Nucleus accumbens (tissue), 56 donors: ENCODE results near the gene ANKIB1.

Experiments used
- DNase-seq, 56 donors: peaks; one replicate each; lab custom pipeline; 2025; lab: John Stamatoyannopoulos, UW

Gene ANKIB1

GRCh38 chr7:92259610-92260247, 14.0 kb downstream of the ANKIB1 start:
- DNase-seq: no peak

DNA sequence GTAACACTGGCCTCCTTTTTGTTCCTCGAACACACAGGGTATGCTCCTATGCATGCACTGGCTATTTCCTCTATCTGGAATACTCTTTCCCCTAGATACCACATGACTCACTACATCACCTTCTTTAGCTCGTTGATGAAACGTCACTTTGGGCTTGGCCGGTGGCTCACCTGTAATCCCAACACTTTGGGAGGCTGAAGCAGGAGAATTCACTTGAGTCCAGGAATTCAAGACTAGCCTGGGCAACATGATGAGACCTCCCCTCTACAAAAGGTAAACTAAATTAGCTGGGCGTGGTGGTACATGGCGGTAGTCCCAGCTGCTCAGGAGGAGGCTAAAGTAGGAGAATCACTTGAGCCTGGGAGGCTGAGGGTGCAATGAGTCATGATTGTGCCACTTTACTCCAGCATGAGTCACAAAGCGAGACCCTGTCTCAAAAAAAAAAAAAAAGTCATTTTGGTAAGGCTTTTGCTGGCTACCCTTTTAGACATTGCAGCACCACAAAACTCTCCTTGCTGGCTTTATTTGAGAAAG, 14.5 kb downstream of the ANKIB1 start:
- no peak for DNase-seq

DNA sequence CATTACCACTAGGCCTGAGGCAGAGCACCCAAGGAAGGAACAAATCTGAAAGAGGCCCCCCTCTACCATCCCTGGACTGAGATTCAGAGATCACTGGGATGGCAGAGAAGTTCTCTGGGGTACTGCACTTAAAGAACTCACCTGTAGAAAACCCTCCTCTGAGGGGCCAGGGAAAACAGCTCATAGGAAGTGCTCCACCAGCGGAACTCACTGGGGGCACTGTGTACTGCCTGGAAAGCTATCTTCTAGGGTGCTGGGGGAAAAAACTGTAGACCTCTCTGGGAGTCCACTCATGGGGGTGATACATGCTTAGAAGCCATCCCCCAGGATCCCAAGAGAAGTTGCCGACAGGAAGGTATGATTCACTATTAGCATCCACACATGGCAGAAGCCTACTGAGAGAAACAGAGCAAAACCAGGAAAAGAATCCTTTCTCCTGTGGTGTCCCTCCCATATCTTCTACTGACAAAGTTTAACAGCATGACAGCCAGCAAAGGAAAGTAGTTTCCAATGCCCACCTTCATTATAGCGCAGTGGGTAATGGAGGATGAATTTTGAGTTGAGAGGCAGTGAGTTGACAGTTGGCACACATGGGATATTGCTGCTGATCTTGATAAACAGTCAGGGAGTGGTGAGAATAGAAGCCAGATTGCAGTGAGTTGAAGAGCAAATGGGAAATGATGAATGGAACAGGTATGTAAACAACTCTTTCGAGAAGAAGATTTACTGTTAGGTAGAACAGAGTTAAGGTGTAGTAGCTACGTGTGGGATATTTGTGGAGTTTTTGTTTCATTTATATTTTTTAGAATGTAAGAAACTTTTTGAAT, 20.9 kb downstream of the ANKIB1 start:
- no peak for DNase-seq

DNA sequence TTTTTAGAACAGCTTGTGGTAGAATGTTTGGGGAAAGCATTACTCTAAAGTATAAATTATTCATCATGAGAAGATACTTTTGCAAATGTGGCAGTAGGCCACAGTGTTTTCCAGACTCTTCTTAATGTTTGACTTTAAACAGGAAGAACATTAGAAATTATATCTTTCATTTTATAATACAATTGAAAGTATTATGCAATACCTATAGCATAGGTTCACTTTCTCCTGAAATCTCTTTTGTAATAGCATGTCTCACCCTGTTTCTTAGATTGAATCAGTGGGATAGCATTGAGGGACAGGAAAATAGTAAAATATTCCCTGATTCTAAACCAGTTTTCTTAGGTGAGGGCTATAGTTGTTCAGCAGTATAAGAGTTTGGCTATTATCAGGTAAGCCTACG, 23.1 kb downstream of the ANKIB1 start:
- no peak for DNase-seq

GRCh38 chr7:92275327-92275726, 29.6 kb downstream of the ANKIB1 start:
- no peak for DNase-seq

- DNase-seq: no peak
Measured at GRCh38 chr7:92276460-92276864, 30.7 kb downstream of the ANKIB1 start.

GRCh38 chr7:92279396-92280031, 33.7 kb downstream of the ANKIB1 start:
- DNase-seq: peak in 1 of 56 donors; percentile 2

DNA sequence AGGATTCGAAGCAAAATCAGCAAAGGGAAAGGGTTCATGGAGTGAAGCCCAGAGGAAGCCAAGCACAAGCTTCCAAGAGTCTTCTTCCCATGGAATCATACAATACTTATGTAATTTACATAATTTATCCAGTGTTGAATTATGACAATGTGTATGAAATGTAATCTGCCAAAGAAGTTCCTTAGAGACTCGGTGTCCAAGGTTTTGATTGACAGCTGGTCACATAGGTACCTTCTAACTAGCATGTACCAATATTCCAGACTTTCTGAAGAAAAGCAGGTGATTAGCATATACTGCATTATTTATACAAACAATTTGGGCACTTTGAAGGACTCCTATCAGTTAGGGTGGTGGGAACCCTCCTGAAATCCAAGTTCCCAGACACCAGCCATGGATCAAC, 35.3 kb downstream of the ANKIB1 start:
- no peak for DNase-seq

GRCh38 chr7:92282221-92282814, 36.5 kb downstream of the ANKIB1 start:
- no peak for DNase-seq

DNA sequence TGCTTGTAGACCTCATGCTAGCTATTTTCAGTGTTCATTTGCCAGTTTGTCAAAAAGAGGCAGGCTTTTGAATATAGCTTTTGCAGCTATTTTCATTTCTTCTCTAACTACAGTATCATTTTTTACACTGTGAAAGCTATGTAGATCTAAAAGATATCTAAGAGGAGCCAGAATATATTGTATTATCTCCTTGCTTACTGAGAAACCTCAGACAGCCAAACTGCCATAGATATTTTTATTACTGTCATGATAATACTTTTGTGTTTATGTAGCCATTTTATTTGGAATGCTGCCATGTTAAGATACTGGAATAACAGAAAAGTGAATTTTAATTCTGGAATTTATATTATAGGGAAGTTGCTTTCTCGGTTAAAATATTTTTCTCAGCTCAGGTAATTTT, 37.2 kb downstream of the ANKIB1 start:
- no peak for DNase-seq

DNA sequence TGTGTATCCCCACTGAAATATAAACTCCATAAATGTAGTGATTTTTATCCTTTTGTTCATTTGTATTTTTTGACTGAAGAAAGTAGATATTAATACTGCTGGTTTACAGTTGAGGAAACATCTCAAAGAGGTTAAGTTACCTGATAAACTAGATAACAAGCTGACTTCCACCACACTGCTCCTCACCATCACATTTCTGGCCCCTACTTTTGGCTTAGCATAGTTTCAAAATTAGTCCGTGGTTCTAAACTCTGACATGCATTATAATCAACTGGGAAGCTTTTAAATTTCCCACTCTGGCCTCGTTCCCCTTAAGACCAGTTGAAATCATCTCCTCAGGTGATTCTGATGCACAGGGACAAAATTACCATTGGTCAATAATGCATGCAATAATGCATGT, 43.5 kb downstream of the ANKIB1 start:
- DNase-seq: no peak

DNA sequence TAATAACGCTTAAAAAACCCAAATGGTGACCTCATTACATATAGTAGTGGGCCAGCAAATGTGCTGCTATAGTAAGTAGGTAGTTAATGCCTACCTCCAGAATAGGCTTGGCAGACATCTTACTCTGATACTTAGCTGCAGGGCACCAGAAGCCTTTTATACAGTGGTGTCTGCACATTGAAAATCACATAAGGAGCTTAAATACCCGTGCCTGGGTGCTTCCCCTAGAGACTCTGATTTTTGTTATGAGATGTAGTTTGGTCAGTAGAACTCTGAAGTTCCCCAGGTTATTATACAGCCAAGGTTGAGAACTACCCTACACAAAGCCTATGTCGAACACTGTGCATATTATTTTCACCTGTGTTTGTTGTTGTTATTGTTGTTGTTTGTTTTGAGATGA, 47.2 kb downstream of the ANKIB1 start:
- no peak for DNase-seq

DNA sequence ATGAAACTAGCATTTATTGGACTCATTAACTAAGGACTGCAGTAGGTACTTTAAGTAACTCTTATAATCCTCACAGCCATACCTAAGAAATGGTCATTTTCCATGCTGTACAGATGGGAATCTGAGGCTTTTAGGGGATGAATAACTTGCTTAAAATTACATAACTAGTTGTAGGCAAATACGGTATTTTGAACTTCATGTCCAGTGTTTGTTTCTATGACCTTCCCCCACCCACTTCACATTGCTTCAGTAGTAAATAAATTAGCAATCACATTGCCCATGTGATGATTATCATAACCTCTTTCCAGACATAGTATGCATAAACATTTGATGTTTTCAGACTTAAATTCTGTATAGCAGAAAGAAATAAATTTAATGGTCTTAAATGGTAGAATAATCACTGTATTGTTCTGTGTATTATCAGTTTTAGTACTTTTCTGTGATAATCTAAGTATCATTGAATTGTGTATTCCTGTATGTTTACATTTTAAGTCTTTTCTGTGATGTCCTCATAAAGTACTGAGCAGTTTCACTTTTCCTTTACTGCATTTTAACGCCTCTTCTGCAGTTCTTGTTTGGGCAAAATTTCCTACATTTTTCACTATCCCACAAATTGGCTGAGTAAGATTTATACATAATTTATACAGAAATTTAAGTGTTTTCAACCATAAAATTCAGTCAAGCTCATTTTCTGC, 48.3 kb downstream of the ANKIB1 start:
- no peak for DNase-seq

DNA sequence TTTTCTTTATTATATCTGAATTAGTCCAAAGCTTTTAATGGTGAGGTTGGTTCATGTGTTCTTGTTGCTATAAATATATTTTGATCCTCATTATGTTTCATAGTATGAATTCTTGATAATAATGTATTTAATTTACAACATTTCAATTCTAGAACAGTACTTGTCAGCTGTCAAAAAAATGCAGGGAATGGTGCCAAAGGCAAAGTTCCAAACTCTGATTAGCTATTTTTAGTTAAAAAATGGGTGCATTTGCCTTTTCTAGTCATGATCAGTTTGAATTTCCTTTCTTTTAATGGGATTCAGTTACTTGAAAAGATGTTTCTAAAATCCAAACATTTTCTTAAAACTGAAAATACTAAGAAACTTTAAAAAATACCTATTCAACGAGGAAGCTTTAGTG, 49.6 kb downstream of the ANKIB1 start:
- DNase-seq: no peak

DNA sequence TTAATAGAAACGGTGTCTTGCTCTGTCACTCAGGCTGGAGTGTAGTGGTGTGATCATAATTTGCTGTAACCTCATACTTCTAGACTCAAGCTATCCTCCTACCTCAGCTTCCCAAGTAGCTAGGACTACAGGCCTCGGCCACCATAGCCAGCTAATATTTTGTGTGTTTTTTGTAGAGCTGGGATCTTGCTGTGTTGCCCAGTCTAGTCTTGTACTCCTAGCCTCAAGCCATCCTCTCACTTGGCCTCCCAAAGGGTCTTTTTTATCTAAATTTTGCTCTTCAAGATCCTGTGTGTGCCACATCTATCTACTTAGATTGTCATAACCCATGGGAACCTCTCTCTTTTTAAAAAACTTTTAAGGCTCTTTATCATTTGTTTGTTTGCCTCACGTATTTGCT, 50.5 kb downstream of the ANKIB1 start:
- no peak for DNase-seq

DNA sequence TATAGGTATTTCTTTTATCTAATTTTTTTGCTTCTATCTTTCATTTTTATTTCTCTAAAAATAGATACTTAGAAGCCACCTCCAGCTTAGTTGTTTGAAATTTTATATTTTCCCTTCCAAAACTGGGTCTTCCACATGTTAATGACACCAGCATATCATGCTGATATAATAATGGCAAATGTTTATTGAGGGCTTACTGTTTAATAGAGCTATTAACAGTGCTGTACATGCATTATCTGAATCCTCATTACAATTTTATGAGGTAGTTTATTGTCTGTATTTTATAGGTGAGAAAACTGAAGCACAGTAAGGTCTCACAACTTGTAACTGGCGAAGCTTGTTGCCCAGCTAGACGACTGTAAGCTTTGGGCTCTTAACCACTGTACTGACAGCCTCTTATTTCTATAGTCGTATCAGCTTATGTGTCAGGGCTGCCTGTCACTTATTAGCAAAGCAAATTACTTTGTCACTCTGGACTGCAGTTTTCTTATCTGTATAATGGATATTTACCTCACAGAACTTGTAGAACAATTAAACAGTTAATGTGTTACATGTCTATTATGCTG, 51.2 kb downstream of the ANKIB1 start:
- no peak for DNase-seq

DNA sequence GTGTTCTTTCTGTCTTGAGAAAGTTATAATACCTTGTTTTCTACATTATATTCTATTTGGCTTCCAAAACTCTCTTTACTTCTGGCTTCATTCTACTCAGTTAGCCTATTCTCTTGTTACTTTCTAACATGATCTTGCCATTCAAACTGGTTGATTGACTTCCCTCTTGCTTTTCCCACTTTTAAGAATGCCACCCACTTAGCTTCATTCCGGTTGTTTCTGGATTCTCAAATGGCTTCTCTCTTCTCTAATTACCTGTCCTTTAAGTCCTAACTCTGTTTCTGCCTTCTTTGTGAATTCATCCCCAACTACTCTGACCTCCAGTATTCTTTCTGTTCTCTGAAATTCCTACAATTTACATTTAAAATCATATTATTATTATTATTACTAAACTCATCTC, 52.0 kb downstream of the ANKIB1 start:
- DNase-seq: no peak

GRCh38 chr7:92303761-92304160, 58.0 kb downstream of the ANKIB1 start:
- no peak for DNase-seq

GRCh38 chr7:92304406-92304893, 58.7 kb downstream of the ANKIB1 start:
- no peak for DNase-seq

- no peak for DNase-seq
Measured at GRCh38 chr7:92306153-92306552, 60.4 kb downstream of the ANKIB1 start.
